Measurements from ENCODE around the gene HTR3D.

DNA sequence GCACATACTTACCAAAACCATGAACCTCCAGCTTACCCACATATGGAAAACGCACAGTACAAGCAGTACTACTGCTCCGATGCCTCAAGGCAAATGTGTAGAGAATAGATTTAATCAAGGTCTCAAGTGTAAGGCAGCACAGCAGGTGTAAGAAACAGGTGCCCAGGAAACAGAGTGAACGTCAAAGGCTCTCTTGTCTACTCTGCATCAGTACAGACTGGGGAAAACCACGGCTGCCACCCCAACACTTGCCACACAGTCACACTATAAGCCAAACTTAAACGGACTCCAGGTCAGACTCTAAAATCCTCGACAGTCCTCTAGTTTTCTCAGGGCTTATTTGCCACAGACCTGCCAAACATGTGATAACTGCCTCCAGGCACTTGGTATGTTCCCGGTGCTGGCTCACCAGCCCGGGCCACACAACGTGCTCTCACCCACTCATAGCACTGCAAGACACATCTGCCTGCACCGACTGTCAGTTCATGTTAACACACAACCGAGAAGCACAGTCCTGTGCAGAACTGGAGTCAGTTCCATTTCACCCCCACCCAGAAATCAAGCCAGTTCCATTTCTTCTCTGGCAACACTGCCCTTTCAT, 44.4 kb upstream of the HTR3D start:
- TF ChIP-seq EP300 (IDR thresholded peaks at IDR 0.05; ENCODE audit: borderline replicate concordance in 1 of 2, control insufficient read depth in 1 of 2, low read depth in 2 of 2, low read length in 2 of 2), result no peak
- TF ChIP-seq MEF2A (IDR thresholded peaks at IDR 0.05; ENCODE audit: insufficient read depth, low read depth, low read length), result no peak
- no peak for TF ChIP-seq STAT1 (conservative IDR thresholded peaks at IDR 0.05)
- TF ChIP-seq CTCF (IDR thresholded peaks at IDR 0.05 in 2 of 3, conservative IDR thresholded peaks at IDR 0.05 in 1 of 3; ENCODE audit: control insufficient read depth in 2 of 3, extremely low read depth in 1 of 3, insufficient read depth in 1 of 3, low read depth in 3 of 3, low read length in 3 of 3), result no peak
- TF ChIP-seq HDGF (IDR thresholded peaks at IDR 0.05), result no peak
- TF ChIP-seq, protein P1, sequence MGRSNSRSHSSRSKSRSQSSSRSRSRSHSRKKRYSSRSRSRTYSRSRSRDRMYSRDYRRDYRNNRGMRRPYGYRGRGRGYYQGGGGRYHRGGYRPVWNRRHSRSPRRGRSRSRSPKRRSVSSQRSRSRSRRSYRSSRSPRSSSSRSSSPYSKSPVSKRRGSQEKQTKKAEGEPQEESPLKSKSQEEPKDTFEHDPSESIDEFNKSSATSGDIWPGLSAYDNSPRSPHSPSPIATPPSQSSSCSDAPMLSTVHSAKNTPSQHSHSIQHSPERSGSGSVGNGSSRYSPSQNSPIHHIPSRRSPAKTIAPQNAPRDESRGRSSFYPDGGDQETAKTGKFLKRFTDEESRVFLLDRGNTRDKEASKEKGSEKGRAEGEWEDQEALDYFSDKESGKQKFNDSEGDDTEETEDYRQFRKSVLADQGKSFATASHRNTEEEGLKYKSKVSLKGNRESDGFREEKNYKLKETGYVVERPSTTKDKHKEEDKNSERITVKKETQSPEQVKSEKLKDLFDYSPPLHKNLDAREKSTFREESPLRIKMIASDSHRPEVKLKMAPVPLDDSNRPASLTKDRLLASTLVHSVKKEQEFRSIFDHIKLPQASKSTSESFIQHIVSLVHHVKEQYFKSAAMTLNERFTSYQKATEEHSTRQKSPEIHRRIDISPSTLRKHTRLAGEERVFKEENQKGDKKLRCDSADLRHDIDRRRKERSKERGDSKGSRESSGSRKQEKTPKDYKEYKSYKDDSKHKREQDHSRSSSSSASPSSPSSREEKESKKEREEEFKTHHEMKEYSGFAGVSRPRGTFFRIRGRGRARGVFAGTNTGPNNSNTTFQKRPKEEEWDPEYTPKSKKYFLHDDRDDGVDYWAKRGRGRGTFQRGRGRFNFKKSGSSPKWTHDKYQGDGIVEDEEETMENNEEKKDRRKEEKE (IDR thresholded peaks at IDR 0.05), result no peak
- no peak for TF ChIP-seq NR2C1 (IDR thresholded peaks at IDR 0.05)
- no peak for TF ChIP-seq POLR2A (IDR thresholded peaks at IDR 0.05; ENCODE audit: low read depth, low read length)
- TF ChIP-seq, protein P2, sequence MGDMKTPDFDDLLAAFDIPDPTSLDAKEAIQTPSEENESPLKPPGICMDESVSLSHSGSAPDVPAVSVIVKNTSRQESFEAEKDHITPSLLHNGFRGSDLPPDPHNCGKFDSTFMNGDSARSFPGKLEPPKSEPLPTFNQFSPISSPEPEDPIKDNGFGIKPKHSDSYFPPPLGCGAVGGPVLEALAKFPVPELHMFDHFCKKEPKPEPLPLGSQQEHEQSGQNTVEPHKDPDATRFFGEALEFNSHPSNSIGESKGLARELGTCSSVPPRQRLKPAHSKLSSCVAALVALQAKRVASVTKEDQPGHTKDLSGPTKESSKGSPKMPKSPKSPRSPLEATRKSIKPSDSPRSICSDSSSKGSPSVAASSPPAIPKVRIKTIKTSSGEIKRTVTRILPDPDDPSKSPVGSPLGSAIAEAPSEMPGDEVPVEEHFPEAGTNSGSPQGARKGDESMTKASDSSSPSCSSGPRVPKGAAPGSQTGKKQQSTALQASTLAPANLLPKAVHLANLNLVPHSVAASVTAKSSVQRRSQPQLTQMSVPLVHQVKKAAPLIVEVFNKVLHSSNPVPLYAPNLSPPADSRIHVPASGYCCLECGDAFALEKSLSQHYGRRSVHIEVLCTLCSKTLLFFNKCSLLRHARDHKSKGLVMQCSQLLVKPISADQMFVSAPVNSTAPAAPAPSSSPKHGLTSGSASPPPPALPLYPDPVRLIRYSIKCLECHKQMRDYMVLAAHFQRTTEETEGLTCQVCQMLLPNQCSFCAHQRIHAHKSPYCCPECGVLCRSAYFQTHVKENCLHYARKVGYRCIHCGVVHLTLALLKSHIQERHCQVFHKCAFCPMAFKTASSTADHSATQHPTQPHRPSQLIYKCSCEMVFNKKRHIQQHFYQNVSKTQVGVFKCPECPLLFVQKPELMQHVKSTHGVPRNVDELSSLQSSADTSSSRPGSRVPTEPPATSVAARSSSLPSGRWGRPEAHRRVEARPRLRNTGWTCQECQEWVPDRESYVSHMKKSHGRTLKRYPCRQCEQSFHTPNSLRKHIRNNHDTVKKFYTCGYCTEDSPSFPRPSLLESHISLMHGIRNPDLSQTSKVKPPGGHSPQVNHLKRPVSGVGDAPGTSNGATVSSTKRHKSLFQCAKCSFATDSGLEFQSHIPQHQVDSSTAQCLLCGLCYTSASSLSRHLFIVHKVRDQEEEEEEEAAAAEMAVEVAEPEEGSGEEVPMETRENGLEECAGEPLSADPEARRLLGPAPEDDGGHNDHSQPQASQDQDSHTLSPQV (IDR thresholded peaks at IDR 0.05), result no peak
- TF ChIP-seq ZBTB40 (IDR thresholded peaks at IDR 0.05; ENCODE audit: borderline replicate concordance), result no peak
- TF ChIP-seq, protein P3, sequence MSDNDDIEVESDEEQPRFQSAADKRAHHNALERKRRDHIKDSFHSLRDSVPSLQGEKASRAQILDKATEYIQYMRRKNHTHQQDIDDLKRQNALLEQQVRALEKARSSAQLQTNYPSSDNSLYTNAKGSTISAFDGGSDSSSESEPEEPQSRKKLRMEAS (IDR thresholded peaks at IDR 0.05; ENCODE audit: low read depth, low read length), result no peak
- no peak for TF ChIP-seq NR2F1 (conservative IDR thresholded peaks at IDR 0.05)
- no peak for TF ChIP-seq POLR2AphosphoS5 (IDR thresholded peaks at IDR 0.05; ENCODE audit: low read length)
- no peak for TF ChIP-seq SREBF2 (IDR thresholded peaks at IDR 0.05; ENCODE audit: low read length)
